GM18858 (cell line): Measurements from ENCODE around the gene SULF2.

ENCODE experiments used
- ATAC-seq: cut with Tn5 transposase; IDR thresholded peaks from one replicate; pipeline ENCODE4 v1.9.1; 2021; ENCODE audit not compliant: unreplicated experiment

Gene SULF2

DNA sequence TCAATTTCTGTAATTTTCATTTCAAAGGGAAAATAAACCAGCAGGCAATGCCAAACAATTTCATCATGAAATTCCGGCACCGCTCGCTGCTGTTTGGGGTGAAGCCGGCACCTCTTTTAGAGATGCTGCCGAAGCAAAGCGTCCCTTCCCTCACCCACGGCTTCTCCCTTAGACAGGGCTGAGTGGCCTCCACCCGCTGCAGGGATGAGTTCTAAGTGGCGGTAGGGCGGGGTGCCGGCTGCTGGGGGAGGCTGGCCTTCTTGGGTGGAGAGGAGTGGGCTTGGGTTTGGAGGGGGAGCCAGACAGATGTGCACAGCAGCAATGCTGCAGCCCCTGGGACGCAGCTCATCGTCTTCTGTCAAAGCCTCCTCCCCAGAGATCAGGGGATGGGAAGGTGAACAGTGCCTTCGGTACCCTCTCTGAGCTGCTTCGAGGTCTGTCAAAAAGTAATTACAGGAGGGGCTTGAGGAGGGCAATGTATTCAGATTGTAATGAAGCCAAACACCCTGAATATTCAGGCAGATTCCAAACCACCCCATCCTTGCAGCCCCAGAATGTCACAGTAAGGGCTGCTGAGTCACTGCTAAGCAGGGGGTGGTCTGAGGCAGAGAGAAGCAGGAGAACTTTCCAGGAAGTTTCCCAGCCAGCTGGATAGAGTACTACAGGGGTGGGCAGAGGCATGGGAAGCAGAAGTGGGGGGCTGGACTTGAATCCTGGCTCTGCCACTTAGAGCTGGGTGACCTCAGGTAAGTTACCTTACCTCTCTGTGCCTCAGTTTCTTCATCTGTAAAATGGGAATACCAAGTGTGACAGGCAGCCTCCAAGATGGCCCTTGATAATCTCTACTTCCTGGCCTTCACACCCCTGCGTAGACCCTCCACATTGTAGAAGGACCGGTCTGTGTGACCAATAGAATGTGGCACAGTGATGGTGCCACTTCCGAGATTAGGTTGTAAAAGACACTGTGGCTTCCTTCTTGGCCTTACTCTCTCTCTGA lies 96.6 kb downstream of the SULF2 start:
- no peak for ATAC-seq

DNA sequence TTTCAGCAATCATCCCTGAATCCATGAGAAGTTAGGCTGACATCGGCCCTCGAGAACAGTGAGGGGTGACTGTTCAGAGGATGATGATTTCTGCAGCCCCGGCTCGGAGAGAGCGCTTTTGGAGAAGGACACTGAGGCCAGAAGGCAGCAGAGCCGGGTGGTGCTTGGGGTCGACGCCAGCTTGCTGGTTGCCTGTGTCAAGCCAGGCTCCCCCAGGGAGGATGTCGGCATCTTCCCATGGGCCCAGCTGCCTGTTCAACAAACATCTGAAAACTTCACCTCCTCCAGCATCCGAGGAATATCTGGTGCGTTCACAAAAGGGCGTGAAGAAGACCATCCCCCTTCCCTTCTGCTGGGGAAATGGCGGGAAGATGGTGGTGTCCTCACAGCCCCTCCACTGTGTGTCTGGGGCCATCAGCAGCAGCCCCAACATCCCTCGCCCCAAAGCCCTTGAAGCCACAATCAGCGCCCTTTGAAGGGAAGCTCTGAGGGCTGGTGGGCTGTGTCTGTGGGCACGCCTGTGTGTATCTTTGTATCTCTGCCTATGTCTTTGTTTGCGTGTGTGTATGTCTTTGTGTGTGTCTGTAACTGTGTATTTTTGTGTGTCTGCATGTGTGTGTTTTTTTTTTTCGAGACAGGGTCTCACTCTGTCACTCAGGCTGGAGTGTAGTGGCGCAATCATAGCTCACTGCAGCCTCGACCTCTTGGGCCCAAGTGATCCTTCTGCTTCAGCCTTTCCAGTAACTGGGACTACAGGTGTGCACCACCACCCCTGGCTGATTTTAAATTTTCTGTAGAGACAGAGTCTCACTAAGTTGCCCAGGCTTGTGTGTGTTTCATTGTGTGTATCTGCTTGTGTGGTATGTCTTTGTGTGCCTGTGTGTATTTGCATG lies 97.9 kb downstream of the SULF2 start:
- ATAC-seq = no peak

DNA sequence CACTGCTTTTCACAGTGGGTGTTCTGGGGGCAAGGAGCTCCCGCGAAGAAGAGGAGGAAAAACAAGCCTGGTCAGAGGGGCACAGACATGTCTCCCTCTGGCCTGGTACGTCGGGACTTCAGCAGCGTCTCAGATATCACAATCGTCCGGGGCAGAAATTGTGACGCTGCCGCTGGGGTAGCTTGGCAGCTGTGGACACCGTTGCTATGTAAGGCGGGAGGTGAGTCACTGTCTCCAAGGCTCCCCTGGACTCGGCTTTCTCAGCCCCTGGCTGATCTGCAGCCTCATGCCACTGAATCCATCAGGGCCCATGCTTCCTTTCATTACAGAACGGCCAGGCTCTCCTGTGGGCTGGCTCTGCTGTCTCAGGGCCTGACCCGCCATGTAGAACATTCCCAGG lies 98.7 kb downstream of the SULF2 start:
- no peak for ATAC-seq

DNA sequence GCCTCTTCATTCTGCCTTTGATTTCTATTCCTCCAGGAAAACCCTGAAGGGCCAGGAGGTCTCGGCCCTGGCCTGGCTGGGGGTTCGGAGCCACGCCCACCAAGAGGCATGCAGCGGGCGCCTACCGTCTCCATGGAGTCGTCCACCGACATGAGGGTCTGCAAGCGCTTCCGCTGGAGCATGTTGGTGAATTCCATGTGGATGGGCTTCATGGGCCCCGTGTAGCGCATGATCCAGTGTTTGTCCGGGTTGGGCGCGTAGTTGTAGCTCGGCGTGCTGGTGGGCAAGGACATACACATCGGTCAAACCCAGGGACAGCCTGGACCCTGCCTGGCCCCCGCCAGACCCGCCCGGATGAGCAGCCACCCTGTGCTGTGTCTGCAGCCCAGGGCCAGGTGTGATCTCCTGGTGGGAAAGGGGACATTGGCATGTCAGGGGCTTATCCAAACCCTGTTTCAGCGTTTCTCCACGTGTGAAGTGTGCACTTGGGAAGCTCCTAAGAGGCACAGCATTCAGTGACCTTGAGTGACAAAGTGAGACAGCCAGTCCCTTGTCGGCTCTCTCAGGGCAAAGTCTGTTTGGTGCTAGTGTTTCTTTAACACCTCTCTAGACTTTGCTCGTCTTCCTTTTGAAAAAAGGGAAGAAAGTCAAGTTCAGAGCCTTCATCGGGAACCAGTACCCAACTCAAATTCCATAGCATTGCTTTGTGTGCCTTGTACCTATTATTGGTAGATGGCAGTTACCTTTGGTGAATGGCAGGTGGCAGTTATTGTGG lies 100.8 kb downstream of the SULF2 start:
- no peak for ATAC-seq

DNA sequence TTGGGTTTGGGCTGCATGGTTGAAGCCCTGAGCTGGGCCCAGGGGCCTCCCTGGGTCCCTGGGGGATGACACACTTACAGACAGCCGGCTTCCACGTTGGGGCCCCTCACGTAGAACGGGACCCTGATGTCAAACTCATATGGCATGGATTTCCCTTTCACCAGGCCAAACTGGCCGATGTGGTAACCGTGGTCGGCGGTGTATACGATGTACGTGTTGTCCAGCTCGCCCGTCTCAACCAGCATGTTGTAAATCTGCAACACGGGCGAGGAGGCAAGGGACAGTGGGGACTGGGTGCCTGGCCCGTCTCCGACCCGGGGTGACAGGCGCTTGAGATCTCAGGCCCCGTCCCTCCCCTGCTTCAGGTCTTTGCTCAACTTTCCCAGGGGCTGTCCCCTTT lies 102.4 kb downstream of the SULF2 start:
- no peak for ATAC-seq

DNA sequence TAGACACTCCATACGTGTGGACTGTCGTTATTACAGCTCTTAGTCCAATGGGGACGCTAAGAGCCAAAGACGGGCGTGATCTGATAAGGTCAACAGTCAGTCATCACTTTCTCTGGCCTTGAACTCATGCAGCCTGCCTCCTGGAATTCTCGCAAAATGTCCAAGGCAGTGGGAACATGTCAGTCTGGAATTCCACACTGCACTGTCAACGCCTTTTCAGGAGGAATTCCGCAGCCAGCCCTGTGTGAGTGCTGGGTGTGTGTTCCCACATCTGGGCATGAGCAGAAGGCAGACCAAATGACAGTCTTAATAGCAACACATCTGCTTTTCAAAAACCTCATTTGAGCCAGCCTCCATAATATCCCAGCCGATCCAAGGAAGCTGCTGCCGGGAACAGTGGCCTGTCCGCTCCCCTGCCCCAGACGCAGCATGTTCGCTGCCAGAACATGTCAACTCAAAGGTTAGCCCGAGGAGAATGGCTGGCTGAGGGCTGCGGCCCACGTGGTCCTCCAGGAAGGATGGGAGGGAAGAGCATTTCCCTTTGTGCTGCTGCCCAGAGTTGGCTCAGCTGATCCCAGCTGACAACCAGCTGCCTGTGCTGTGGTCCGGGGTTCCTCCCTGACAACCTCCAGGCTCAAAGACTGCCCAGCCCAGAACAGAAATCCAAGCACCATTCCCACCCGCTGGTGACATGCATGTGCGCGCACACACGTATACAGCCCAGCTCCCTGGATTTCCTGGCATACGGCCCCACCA lies 103.1 kb downstream of the SULF2 start:
- no peak for ATAC-seq

DNA sequence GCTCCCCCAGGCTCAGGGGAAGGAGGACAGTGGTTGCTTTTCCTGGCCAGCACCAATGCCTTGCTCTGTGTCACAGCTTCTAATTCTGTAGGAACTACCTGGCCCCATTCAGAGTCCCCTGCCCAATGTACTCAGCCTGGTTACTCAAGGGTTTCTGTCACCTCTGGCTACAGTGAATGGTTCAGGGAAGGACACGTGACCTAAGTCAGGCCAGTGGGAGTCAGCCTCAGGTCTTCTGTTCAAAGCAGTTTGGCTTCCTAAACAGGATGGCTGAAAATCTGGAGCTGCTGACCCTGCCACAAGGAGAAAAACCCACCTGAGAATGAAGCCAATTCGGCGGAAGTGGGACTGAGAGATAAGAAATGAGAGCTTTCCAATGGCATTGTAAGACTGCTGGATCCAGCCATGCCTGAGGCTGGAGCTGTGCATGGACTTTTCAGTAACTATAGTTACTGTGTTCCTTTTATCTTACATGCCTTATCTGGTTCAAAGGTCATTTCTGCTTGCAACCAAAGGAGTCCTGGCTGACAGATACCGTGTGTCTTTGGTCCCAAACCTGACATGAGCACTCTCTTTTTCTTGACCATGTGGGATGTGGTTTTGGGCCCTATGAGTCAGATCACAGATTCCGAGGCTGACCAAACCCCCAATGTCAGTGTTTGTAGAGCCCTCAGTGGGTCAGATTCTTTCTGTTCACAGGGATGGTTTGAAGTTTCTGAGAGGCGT lies 104.3 kb downstream of the SULF2 start:
- ATAC-seq = no peak

DNA sequence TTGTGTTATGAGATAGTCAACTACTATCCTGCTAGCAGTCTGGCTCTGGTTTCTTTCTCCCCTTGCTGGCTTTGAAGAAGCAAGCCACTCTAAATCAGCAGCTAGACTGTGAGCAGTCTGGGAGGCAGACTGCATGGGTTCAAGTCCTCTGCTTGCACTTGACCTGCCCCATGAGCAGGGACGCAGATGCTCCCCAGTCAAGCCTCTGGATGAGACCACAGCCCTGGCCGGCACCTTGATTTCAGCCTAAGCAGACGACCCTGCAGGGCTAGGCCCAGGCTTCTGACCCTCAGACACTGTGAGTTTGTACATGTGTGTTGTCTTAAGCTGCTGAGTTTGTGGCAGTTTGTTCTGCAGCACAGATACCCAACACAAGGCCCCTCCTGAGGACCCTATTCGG lies 105.8 kb downstream of the SULF2 start:
- ATAC-seq = no peak

DNA sequence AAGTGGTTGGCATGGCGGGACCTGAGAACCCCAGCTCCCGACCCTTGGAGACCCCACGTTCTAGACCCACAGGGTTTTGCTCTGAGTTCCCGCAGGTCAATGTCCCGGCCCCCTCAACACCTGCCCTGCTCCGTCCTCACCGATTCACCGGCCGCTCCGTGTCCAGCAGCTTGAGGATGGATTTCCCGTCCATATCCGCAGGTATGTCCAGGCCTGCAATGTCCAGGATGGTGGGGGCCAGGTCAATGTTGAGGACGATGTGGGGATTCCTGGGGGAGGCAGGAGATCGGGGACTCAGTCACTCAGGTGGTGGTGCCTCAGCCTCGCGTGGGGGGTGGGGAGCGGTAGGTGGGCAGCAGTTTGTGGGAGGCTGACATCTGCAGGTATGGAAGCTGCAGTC lies 106.7 kb downstream of the SULF2 start:
- no peak for ATAC-seq

DNA sequence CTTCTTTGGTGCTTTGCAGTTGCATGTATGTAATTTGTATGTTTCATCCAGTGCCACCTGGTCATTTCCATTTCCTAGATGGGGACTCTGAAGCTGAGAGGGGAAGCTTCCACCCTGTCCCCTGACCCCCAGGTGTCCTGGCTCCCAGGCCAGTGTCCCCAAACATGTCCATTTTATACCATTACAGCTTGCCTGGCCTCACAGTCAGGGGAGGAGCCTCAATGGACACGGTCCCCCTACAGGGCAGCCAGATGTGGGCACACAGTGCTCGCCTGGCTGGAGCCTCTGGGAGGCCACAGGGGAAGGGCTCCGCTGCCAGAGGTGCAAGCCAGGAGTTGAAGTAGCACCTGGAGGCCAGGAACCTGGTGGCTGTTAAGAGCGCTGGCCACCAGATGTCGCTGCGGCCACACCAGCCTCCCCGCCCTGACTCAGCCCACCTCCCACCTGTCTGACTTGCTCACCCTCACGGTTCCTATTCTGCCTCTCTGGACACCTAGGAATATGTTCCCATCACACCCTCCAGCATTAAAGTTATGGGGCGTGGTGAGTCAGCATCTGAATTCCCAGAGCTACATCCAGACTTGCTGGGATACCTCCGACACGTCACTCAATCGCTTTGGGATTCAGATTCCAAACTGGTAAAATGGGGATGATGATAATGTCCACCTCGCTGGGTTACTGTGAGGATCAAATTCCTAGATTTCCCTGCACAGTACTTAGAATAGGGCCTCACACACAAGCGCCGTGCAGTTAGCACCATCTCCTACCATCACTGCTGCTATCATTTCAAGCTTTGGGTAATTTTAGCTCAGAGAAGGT lies 107.4 kb downstream of the SULF2 start:
- ATAC-seq = no peak

DNA sequence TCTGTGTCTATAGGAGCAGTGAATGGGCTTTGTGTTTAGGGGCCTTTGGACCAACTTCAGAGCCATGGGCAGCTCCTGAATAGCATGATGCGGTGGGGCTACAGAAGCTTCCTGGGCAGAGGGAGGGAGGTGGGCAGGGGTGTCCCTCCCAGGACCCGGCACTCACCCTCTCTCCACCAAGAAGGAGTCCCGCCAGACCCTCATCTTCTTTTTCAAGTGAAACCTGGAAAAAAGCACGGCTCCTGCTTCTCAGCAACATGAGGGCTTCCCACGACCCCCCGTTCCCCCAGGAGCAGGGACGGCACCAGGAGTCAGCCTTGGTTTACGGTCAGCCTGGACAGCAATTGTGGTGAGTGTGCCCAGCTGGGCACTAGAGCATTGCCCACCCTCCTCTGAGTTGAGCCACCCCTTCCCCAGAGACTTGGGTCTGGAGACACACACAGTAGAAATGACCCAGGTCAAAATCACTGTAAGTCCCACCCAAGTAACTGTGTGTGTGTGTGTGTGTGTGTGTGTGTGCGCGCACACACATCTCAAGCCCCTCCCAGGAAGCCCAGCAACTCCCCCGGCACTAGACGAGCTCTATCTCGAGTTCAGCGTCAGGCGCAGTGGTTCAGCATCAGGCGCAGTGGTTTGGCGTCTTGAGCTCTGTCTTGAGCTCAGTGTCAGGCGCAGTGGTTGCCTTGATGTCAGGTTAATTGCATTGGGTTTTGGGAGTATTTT lies 108.2 kb downstream of the SULF2 start:
- no peak for ATAC-seq

DNA sequence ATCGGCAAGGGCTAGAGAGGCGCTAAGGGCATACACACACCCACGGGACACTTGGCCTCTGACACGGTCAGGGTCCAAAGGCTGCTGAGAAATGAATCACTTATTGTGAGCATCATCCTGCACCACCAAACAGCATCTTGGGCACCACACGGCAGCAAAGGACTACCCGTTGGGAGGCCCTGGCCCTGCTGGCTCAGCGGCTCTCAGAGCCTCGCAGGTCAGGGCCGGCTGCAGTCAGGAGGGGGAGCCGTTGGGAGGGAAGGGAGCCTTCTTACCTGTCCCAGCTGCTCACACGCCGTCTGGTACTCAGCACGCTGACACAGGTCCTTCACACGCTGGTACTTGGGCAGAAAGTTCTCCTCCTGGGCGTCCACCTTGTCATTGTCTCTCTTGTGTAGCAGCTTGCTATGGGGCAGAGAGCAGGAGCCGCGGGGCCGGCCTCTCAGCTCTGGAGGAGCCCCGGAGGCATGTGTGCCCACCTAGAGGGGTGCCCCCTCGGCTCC lies 109.0 kb downstream of the SULF2 start:
- ATAC-seq = no peak

DNA sequence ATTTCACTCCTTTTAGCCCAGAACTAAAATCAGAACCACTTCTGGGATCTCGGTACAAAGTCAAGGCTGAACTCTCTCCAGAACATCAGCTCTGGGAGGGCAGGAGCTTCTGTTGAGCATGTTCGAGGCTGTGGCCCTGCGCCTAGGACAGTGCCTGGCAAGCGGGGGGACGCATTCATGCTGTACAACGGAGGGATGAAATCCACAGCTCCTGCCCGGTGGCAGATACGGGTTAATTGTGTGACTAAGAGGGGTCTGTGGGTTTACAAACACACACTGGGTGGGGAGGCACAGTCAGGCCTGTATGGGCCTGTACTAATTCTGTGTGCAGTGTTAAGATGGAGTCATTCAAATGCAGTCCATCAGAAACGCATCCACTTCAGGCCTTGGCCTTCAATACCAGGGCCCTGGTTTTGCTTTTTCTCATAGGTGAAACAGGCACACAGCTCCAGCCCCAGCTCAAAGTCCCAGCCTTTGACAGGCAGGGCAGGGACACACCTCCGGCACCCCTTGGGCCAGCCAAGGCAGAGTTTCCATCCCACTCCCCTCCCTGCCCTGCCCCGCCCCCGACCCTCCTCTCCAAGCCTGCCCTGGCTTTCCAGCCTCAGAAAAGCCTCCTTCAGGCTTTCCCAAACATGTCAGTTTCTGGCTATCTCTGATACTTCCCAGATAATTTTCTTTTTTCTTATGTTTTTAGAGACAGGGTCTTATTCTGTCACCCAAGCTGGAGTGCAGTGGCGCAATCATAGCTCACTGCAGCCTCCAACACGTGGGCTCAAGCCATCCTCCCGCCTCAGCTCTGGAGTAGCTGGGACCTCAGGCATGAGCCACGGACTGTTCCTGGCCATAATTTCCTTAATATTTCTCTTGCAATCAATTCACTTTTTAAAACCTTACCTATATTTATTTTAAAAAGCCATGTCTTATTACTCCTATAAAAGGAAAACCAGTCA lies 109.8 kb downstream of the SULF2 start:
- ATAC-seq = no peak

DNA sequence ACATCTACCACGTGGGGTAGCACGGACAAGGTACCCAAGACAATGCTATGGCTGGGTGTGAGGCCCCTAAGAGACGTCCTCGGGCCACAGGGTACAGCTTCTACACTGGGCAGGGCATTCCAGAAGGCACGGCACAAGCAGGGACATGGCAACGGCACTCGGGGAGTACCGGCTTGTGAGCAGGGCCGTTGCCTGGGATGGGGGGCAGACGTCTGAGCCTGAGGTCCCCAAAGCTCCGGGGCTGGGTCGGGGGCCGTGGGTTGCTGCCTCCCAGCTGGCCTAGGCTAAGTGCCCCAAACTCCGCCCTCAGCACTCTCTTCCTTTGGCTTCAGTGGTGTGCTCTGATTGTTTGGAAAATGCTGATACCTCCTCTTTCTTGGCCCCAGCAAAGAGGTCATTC lies 110.6 kb downstream of the SULF2 start:
- no peak for ATAC-seq

DNA sequence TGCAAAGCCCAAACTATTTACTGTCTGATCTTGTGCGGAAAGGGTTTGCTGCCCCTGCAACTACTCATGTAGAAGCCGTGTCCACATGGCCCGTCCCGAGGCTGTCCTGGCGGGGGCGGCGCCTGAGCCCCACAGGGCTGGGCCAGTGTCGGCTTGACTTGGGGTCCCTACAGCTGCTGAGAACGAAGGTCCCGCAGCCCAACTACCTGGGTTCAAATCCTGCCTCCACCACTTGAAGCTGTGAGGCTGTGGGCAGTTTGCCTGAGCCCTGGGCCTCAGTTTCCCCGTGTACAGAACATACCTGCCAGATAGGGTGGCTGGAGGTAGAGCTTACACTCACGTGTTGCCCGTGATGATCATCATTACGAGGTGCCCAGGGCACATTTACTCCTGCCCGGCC lies 111.1 kb downstream of the SULF2 start:
- no peak for ATAC-seq

DNA sequence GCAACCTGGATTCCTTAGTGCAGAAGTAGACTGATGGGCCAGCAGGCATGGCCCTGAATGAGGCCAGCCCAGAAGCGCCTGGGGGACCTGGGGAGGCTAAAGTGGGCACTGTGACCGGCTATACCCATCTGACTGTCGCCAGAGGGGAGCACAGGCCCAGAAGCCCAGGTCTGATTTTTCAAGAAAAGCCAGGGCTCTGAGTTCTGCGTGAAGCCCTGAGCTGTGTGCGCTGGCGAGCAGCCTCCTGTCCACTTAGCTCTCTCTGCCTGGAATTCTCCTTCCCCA lies 111.7 kb downstream of the SULF2 start:
- no peak for ATAC-seq
